GM12892 (cell line): ENCODE data around the gene EXD3.

Source experiments
- DNase-seq: peaks from one replicate; pipeline ENCODE4 v3.0.0; 2011; ENCODE audit not compliant: insufficient read length
- FAIRE-seq: peaks from 2 replicates; lab custom pipeline; 2011; peaks lifted over from hg19 to GRCh38; lab: Jason Lieb, UNC
- POLR2A ChIP-seq: IDR thresholded peaks from 2 replicates; pipeline ENCODE4 v1.6.1; 2011; ENCODE audit warnings: low read depth, low read length, control low read depth
- POLR2AphosphoS5 ChIP-seq: IDR thresholded peaks from 2 replicates; pipeline ENCODE4 v1.6.1; 2011; ENCODE audit warnings: low read depth, low read length, control low read depth
- TAF1 ChIP-seq: IDR thresholded peaks from 2 replicates; pipeline ENCODE4 v1.6.1; 2011; ENCODE audit warnings: low read depth, mild to moderate bottlenecking, control low read depth, low read length, borderline replicate concordance

Gene EXD3

DNA sequence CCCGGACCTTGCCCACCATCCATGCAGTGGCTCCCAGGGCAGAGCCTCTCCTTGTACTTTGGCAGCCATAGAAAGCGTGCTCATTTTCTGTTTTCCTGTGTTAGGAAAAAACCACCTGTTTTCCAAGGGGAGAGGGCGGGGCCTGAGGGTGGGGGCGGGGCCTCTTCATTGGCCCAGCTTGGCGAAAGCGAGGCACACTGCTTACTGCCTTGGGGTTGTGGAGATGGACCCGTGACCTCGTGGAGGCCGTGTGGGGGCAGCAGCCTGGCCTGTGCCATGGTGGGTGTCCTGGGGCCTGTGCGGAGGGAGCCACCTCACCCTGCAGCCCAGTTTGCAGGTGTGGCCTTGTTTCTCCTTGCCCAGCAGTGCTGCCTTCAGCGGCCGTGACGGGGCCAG lies 149.9 kb downstream of the EXD3 start:
- TF ChIP-seq POLR2A (no peak), TAF1 (no peak), POLR2AphosphoS5 (no peak)
- DNase-seq (no peak), FAIRE-seq (no peak)

DNA sequence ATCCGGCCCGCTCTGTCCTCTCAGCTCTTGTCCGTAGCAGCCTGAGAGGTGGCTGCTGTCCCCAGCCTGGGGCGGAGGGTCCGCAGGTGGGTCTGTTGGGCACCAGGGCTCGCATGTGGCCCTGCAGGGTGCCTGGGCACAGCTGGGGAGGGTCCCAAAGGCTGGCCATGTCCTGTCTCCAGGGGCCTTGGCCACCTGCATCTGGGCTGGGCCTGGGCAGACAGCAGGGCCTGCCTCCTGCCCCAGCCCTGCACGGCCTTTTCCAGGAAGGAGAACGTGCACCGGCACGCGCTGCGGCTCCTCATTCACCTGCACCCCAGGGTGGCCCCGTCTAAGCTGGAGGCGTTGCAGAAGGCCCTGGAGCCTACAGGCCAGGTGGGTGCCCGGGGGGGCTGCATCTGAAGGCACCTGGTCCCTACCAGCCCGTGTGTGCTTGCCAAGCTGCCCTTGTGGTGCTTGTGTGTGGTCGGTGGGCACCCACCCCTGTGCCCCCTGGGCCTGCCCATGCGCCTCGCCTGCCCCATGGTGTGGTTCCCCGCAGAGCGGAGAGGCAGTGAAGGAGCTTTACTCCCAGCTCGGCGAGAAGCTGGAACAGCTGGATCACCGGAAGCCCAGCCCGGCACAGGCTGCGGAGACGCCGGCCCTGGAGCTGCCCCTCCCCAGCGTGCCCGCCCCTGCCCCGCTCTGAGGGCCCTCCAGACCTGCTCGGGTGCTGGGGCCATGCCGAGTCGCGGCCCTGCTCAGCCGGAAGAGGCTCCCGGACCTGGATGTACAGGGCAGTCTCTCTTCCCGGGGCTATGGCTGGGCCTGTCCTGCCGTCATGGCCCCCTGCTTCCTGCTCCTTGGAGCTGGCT lies 150.5 kb downstream of the EXD3 start:
- TF ChIP-seq POLR2AphosphoS5 (no peak), TAF1 (no peak), POLR2A (no peak)
- FAIRE-seq (no peak), DNase-seq (no peak)

DNA sequence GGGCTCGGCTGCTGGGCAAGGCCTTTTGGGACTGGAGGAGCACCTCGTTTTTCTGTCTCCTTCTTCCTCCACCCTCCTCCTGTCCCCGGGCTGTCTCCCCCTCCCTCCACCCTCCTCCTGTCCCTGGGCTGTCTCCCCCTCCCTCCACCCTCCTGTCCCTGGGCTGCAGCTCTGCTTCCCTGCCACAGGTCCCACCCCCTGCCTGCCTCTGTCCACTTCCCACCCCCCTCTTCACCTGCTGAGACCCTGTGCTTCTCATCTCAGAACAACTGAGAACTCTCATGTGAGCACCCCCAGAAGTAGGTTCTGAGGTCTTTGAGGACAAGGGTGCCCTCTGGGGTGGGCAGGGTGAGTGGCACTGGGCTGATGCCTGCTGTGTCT lies 151.3 kb downstream of the EXD3 start:
- no peak for TF ChIP-seq TAF1
- TF ChIP-seq POLR2A: no peak
- TF ChIP-seq POLR2AphosphoS5: no peak
- DNase-seq (no peak), FAIRE-seq (no peak)

DNA sequence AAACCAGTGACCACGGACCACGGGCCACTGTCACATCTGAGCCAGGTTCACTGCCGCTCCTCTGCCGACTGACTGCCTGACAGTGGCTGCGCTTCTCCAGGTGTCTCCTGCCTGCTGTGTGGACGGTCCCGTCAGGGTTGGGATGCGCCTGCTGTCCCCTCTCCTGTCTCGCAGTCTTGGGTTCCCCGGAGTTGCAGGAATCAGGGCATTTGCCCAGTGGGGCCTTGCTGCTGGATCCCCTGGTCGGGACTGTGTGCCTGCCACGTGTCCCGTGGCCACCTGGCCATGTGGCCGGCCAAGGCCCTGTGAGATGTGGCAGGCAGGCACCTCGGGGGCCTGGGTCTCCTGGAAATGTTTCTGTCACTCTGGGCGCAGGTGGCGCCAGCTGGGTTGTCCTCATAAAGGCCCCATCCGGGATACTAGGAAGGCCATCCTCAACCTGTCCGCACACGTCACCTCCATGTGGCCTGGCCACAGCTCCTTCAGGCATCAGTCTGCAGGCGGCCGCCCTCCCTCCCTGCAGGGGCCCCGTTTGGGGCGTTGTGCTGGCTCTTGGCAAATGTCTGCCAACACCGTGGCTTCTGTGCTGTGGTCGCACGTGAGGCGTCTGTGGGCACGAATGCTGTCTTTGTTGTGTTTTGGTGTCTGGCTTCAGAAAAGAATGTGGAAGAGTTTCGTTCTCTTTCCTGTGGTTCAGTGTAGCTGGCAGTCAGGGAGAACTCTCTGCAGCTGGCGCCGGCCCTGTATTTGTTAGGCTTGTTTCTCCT lies 151.8 kb downstream of the EXD3 start:
- DNase-seq (no peak), FAIRE-seq (no peak)
- TF ChIP-seq POLR2A: no peak

DNA sequence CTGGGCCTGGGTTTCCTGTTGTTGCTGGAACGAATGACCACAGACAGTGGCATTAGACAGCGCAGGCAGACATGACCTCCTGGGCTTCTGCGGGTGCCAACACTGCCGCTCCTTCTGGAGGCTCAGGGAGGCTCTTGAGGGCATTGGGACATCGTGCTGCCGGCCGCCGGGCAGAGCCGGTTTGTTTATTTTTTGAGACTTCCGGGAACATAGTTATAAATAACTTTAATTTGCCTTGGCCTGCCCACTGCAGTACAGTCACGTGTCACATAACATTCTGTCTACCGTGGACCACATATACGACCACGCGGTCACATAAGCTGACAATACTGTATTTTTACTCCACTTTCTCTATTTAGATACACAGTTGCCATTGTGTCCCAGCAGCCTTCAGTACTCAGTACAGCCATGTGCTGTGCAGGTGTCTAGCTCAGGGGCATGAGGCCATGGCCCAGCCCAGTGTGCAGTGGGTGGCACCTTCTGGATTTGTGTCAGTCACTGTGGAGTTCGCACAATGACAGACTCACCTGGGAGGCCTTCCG lies 153.7 kb downstream of the EXD3 start:
- FAIRE-seq (peak; percentile 71), DNase-seq (no peak)
- no peak for TF ChIP-seq POLR2A
- no peak for TF ChIP-seq TAF1
- no peak for TF ChIP-seq POLR2AphosphoS5

DNA sequence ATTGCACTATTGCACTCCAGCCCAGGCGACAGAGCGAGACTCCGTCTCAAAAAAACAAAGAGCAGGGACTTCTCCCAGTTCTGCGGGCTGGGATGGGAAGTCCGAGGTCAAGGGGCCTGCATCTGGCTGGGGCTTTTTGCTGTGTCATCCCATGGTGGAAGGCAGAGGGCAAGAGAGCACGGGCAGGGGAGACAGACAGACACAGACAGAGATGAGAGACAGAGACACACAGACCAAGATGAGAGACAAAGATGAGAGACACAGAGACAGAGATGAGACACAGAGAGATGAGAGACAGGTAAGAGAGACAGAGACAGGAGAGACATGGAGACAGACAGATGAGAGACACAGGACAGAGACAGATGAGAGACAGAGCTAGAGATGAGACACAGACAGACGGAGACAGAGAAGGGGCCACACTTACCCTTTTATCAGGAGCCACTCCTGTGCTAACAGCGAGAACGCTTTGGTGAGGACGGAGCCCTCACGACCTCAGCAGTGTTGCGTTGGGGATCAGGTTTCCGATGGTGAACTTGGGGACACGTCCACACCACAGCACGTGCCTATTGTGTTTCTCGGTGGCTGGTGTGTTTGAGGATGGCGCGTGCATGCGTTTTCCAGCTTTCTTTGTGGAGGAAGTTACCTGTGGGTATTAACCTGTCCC lies 154.3 kb downstream of the EXD3 start:
- TF ChIP-seq POLR2A: no peak
- no peak for TF ChIP-seq TAF1
- no peak for TF ChIP-seq POLR2AphosphoS5
- no peak for DNase-seq
- no peak for FAIRE-seq

DNA sequence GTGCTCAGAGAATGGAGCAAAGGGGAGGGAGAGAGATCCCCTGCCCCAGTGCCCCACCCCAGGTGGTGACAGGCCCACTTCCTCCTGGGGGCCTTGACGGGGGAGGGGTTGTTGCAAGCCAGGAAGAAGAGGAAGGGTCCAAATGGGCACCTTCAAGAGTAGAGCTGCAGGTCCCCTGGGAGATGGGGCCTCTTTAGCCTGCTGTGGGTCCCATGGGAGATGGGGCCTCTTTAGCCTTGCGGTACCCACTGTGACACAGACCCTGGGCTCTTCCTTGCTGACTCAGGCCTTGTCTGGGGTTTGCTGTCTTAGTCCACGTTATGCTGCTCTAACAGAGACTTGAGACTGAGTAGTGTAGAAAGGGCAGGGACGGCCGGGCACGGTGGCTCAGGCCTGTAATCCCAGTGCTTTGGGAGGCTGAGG lies 155.0 kb downstream of the EXD3 start:
- no peak for FAIRE-seq
- TF ChIP-seq TAF1: no peak
- TF ChIP-seq POLR2AphosphoS5: no peak
- TF ChIP-seq POLR2A: no peak
- no peak for DNase-seq

DNA sequence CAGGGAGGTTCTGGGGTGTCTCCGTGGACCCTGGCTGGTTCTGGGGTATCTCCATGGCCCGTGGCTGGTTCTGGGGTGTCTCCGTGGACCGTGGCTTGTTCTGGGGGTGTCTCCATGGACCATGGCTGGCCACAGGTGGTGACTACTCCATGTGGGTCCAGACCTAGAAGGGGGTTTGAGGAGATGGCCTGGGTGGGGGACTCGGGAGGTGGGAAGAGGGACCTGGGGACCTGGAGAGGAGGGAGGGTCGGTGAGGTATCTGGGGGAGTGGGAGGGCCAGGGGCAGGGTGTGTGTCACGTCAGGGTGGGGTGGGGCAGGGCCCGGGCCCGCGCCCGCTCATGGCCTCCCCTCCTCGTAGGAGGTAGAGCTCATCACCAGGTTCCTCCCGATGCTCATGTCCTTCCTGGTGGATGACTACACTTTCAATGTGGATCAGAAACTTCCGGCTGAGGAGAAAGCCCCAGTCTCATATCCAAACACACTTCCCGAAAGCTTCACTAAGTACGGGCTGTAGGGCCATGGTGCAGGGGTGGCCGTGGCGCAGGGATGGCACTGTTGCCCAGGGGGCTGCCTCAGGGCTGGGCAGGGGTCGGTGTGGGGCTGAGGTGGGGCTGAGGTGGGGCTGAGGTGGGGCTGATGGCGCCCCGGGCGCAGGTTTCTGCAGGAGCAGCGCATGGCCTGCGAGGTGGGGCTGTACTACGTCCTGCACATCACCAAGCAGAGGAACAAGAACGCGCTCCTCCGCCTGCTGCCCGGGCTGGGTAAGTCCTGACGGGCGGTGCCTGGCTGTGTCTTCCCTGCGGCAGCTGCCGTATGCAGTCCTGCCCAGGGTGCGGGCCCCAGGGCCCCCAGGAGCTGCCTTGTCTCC lies 156.1 kb downstream of the EXD3 start:
- FAIRE-seq (no peak), DNase-seq (no peak)
- no peak for TF ChIP-seq POLR2AphosphoS5

DNA sequence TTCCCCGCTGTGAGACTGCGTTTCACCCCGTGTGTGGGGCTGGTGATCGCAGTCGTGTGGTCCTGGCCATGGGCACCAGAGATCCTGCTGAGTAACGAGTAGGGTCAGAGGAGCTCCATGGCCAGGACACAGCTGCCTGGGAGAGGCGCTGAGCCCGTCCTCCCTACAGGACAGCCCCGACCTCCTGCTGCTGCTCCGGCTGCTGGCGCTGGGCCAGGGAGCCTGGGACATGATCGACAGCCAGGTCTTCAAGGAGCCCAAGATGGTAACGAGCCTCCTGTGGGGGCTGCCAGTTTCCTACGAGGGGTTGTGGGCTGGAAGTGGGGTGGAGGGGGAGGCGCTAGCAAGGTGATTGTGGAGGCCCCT lies 156.8 kb downstream of the EXD3 start:
- DNase-seq: no peak
- FAIRE-seq: no peak
- TF ChIP-seq TAF1: no peak
- no peak for TF ChIP-seq POLR2AphosphoS5
- no peak; the same call in 1 of the 2 replicates for TF ChIP-seq POLR2A

DNA sequence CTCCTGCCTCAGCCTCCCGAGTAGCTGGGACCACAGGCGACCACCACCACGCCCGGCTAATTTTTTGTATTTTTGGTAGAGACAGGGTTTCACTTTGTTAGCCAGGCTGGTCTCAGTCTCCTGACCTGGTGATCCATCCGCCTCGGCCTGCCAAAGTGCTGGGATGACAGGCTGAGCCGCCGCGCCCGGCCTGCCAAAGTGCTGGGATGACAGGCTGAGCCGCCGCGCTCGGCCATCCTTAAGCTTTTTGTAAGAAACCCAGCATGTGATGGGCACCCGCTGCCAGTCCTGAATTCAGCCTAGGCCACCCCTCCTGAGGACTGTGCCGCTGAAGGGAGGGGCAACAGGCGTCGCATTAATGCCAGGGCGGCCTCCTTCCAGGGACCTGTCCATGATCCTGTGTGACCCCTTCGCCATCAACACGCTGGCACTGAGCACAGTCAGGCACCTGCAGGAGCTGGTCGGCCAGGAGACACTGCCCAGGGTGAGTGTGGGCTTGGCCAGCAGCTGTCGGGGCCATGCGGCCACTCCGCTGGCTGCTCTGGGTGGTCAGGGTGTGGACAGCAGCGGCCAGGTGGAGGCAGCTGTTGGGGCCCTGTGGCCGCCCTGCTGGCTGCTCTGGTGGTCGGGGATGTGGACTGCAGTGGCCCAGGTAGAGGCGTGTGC lies 157.3 kb downstream of the EXD3 start:
- DNase-seq (no peak), FAIRE-seq (no peak)
- TF ChIP-seq POLR2AphosphoS5 (no peak), POLR2A (no peak), TAF1 (no peak)

DNA sequence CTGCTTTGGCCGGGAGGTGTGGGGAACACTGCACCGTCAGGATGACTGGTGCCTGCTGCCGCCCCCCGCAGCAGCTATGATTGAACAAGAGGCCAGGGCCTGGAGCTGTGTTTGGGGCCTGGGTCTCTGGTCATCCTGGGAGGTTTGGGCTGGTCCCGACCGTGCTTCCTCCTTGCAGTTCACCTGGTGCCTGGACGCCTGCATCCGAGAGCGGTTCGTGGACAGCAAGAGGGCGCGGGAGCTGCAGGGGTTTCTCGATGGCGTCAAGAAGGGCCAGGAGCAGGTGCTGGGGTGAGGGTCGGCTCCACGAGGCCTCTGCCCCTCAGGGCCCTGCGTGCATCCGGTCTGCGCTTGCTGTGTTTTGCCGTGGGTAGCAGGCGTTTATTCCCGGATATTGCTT lies 158.9 kb downstream of the EXD3 start:
- TF ChIP-seq TAF1: no peak
- TF ChIP-seq POLR2AphosphoS5: no peak
- no peak for TF ChIP-seq POLR2A
- DNase-seq (no peak), FAIRE-seq (no peak)
